Esophagus muscularis mucosa (tissue), 4 donors: Measurements from ENCODE around the gene TBC1D22A. TPM values are rescaled to one million over a fixed set of nuclear protein-coding genes. Genes with fewer than 3 reads are reported as not detected.
"Not testable (repeated sequence)": the region's sequence is repeated elsewhere in the genome, so short reads cannot be mapped to it uniquely, and the experiment has no call there.

Source experiments
- DNase-seq: peaks from one replicate; pipeline ENCODE4 v3.0.0-alpha.2; 2017; ENCODE audit errors: extremely low spot score
- H3K27ac ChIP-seq, 4 donors: fragments of 200-600 bp; sonication (generic); replicated peaks in 1 of 4; 1 replicate in 3 of 4; 2 replicates in 1 of 4; pipeline ENCODE4 v1.5.1; 2016 to 2019; ENCODE audit warnings: mild to moderate bottlenecking in 1 of 4
- H3K27me3 ChIP-seq, 4 donors: fragments of 200-600 bp; sonication (generic); one replicate each; pipeline versions ENCODE4 v1.5.1 to v1.6.0; 2016 to 2019
- H3K36me3 ChIP-seq, 4 donors: fragments of 200-600 bp; sonication (generic); one replicate each; pipeline ENCODE4 v1.5.1; 2016 to 2019
- H3K4me1 ChIP-seq, 4 donors: fragments of 200-600 bp; sonication (generic); one replicate each; pipeline ENCODE4 v1.5.1; 2016 to 2019
- H3K4me3 ChIP-seq, 4 donors: fragments of 200-600 bp; sonication (generic); 1 replicate in 2 of 4; 2 replicates in 2 of 4; pipeline ENCODE4 v1.5.1; 2016 to 2019; ENCODE audit warnings: mild to moderate bottlenecking in 4 of 4, moderate library complexity in 1 of 4
- H3K9me3 ChIP-seq, 4 donors: fragments of 200-600 bp; sonication (generic); 1 replicate in 3 of 4; 2 replicates in 1 of 4; pipeline ENCODE4 v1.5.1; 2016 to 2019
- CTCF ChIP-seq, 3 experiments: fragments of 200-600 bp in 2 of 3; fragments of 450-650 bp in 1 of 3; sonication (generic) in 2 of 3; IDR thresholded peaks; one replicate each; pipeline ENCODE4 v1.5.1; 2017 to 2019; ENCODE audit warnings: antibody characterized with exemption in 3 of 3, mild to moderate bottlenecking in 2 of 3, moderate library complexity in 1 of 3
- EP300 ChIP-seq: sonication (generic); formaldehyde crosslinking; IDR thresholded peaks from one replicate; pipeline ENCODE4 v1.6.1; 2017; ENCODE audit warnings: antibody characterized with exemption
- POLR2A ChIP-seq: fragments of 450-650 bp; IDR thresholded peaks from one replicate; pipeline ENCODE4 v1.6.1; 2017; ENCODE audit warnings: antibody characterized with exemption, moderate library complexity, mild to moderate bottlenecking, low read depth
- POLR2AphosphoS5 ChIP-seq, 2 donors: sonication (generic); formaldehyde crosslinking; IDR thresholded peaks; one replicate each; pipeline ENCODE4 v1.6.1; 2017; ENCODE audit warnings: antibody characterized with exemption in 2 of 2
- whole genome bisulfite sequencing: methylation state at CpG from one replicate; pipeline ENCODE4 v1.1.5; 2018; 5-methylcytosine and 5-hydroxymethylcytosine counted together
- intact Hi-C: fragments of 100-400 bp; cut with DNase I; formaldehyde crosslinking; loops from one replicate; pipeline ENCODE4 v1.15.1; 2023
- total RNA-seq, 4 donors: library from RNA; depleted of rRNA; stranded (reverse); fragments of >200 nt; gene quantifications; one replicate each; pipeline versions ENCODE4 v1.1.0 to v1.2.1, GENCODE V29; 2016

The TBC1D22A gene
- total RNA-seq, 4 donors from 2014 or later = 15.2 to 20.7 (median 18.8) TPM

GRCh38 chr22:47165338-47166032 lies 403.0 kb downstream of the TBC1D22A start:
- H3K4me3 ChIP-seq = no peak overlapping the region
- H3K27me3 ChIP-seq = no peaks in the 10 kb centered on the region
- intact Hi-C loops = no loop called here
- no peak for DNase-seq
- no peaks in the 10 kb centered on the region for H3K9me3 ChIP-seq
- no peak overlapping the region for H3K27ac ChIP-seq
- WGBS = 95% methylated on average over 12 of the region's 25 CpGs
- TF ChIP-seq POLR2AphosphoS5 (IDR thresholded peaks at IDR 0.05) (no peak), POLR2A (no peak), CTCF (IDR thresholded peaks at IDR 0.05) (no peak), EP300 (no peak)
- H3K4me1 ChIP-seq = peaks cover 0 to 3% (median 0%) of the 10 kb centered on the region in 4 donors
- peaks cover under 1 to 20% (median 12%) of the 10 kb centered on the region in 4 donors for H3K36me3 ChIP-seq

- DNase-seq = no peak
- peaks cover 3 to 25% (median 13%) of the 10 kb centered on the region in 4 donors for H3K36me3 ChIP-seq
- peaks cover 0 to 3% (median 0%) of the 10 kb centered on the region in 4 donors for H3K4me1 ChIP-seq
- TF ChIP-seq POLR2A (no peak), CTCF (IDR thresholded peaks at IDR 0.05) (no peak), EP300 (no peak), POLR2AphosphoS5 (IDR thresholded peaks at IDR 0.05) (no peak)
- intact Hi-C loops = no loop called here
- no peaks in the 10 kb centered on the region for H3K9me3 ChIP-seq
- WGBS = 88% methylated on average over 5 of the region's 5 CpGs
- no peak overlapping the region for H3K27ac ChIP-seq
- H3K4me3 ChIP-seq = no peak overlapping the region
- no peaks in the 10 kb centered on the region for H3K27me3 ChIP-seq
Observed at GRCh38 chr22:47166033-47166404, 403.6 kb downstream of the TBC1D22A start.

- no peaks in the 10 kb centered on the region for H3K9me3 ChIP-seq
- no peak for DNase-seq
- intact Hi-C loops = no loop called here
- H3K27me3 ChIP-seq = no peaks in the 10 kb centered on the region
- H3K4me3 ChIP-seq = no peak overlapping the region
- H3K4me1 ChIP-seq = peaks cover 0 to 3% (median 0%) of the 10 kb centered on the region in 4 donors
- WGBS = 95% methylated on average over 10 of the region's 10 CpGs
- no peak overlapping the region for H3K27ac ChIP-seq
- TF ChIP-seq EP300 (no peak), POLR2AphosphoS5 (IDR thresholded peaks at IDR 0.05) (no peak), CTCF (IDR thresholded peaks at IDR 0.05) (no peak), POLR2A (no peak)
- H3K36me3 ChIP-seq = peaks cover 3 to 26% (median 13%) of the 10 kb centered on the region in 4 donors
Observed at GRCh38 chr22:47166446-47167016, 404.1 kb downstream of the TBC1D22A start.

GRCh38 chr22:47167056-47167455 lies 404.6 kb downstream of the TBC1D22A start:
- intact Hi-C loops = no loop called here
- no peak overlapping the region for H3K27ac ChIP-seq
- no peak overlapping the region for H3K4me3 ChIP-seq
- no peaks in the 10 kb centered on the region for H3K27me3 ChIP-seq
- TF ChIP-seq POLR2AphosphoS5 (IDR thresholded peaks at IDR 0.05) (no peak), EP300 (no peak), CTCF (IDR thresholded peaks at IDR 0.05) (no peak)
- H3K9me3 ChIP-seq = no peaks in the 10 kb centered on the region
- no peak for DNase-seq
- 95% methylated on average over 10 of the region's 10 CpGs for WGBS
- H3K4me1 ChIP-seq = peaks cover 0 to 3% (median 0%) of the 10 kb centered on the region in 4 donors
- H3K36me3 ChIP-seq = peaks cover 3 to 26% (median 13%) of the 10 kb centered on the region in 4 donors

GRCh38 chr22:47167921-47168320 lies 405.5 kb downstream of the TBC1D22A start:
- H3K9me3 ChIP-seq, H3K4me3 ChIP-seq, DNase-seq, H3K27ac ChIP-seq, H3K27me3 ChIP-seq, intact Hi-C loops, H3K4me1 ChIP-seq: not testable (repeated sequence)
- WGBS = 96% methylated on average over 4 of the region's 6 CpGs
- peaks cover 3 to 26% (median 13%) of the 10 kb centered on the region in 4 donors for H3K36me3 ChIP-seq
